HL-60/S4 treated with phorbol 12-myristate 13-acetate at 8.2 ng/mL for 4 days and 3 days (cell line): ENCODE measurements around the gene PHACTR3.
"Not testable (repeated sequence)": the region's sequence is repeated elsewhere in the genome, so short reads cannot be mapped to it uniquely, and the experiment has no call there.

ENCODE experiments used
- in situ Hi-C: fragments of 300-500 bp; cut with MboI; formaldehyde crosslinking; loops from 2 replicates; pipeline ENCODE4 v1.15.0; 2022; ENCODE audit warnings: low sequenced_read_pairs

Gene PHACTR3

GRCh38 chr20:59835448-59836395 lies 231.4 kb downstream of the PHACTR3 start:
- in situ Hi-C loops = no loop called here

GRCh38 chr20:59836767-59837166 lies 232.4 kb downstream of the PHACTR3 start:
- in situ Hi-C loops = no loop called here

GRCh38 chr20:59837623-59838394 lies 233.5 kb downstream of the PHACTR3 start:
- in situ Hi-C loops = no loop called here

GRCh38 chr20:59839400-59839799 lies 235.1 kb downstream of the PHACTR3 start:
- in situ Hi-C loops = no loop called here

GRCh38 chr20:59845472-59845871 lies 241.1 kb downstream of the PHACTR3 start:
- in situ Hi-C loops = no loop called here

GRCh38 chr20:59848182-59848581 lies 243.8 kb downstream of the PHACTR3 start:
- in situ Hi-C loops = no loop called here

GRCh38 chr20:59850018-59850641 lies 245.8 kb downstream of the PHACTR3 start:
- in situ Hi-C loops = no loop called here

- in situ Hi-C loops = not testable (repeated sequence)
Observed at GRCh38 chr20:59856526-59856925, 252.2 kb downstream of the PHACTR3 start.

GRCh38 chr20:59856941-59857340 lies 252.6 kb downstream of the PHACTR3 start:
- in situ Hi-C loops = not testable (repeated sequence)

GRCh38 chr20:59857966-59858365 lies 253.6 kb downstream of the PHACTR3 start:
- in situ Hi-C loops = no loop called here

GRCh38 chr20:59858425-59858824 lies 254.1 kb downstream of the PHACTR3 start:
- in situ Hi-C loops = no loop called here

- in situ Hi-C loops = no loop called here
Observed at GRCh38 chr20:59861401-59861800, 257.1 kb downstream of the PHACTR3 start.

GRCh38 chr20:59863058-59863457 lies 258.7 kb downstream of the PHACTR3 start:
- in situ Hi-C loops = no loop called here

- in situ Hi-C loops = no loop called here
Observed at GRCh38 chr20:59864726-59865125, 260.4 kb downstream of the PHACTR3 start.

- in situ Hi-C loops = no loop called here
Observed at GRCh38 chr20:59866338-59866737, 262.0 kb downstream of the PHACTR3 start.

GRCh38 chr20:59871096-59871495 lies 266.8 kb downstream of the PHACTR3 start:
- in situ Hi-C loops = no loop called here

- in situ Hi-C loops = no loop called here
Observed at GRCh38 chr20:59873409-59873808, 269.1 kb downstream of the PHACTR3 start.

GRCh38 chr20:59880198-59880597 lies 275.9 kb downstream of the PHACTR3 start:
- in situ Hi-C loops = no loop called here

- in situ Hi-C loops = no loop called here
Observed at GRCh38 chr20:59884494-59884893, 280.2 kb downstream of the PHACTR3 start.

- in situ Hi-C loops = no loop called here
Observed at GRCh38 chr20:59888050-59888449, 283.7 kb downstream of the PHACTR3 start.

- in situ Hi-C loops = not testable (repeated sequence)
Observed at GRCh38 chr20:59890035-59890434, 285.7 kb downstream of the PHACTR3 start.
